Dendritic cell treated with granulocyte-macrophage colony-stimulating factor and Interleukin-4, amounts not matched to agents 40 ng/mL and 50 ng/mL, for 4 days (primary cell): Measurements from ENCODE around the gene ARCN1.

Source experiments
- H3K27ac Mint-ChIP-seq: one replicate; pipeline ENCODE4 v1.8.0; 2022; ENCODE audit warnings: mild to moderate bottlenecking, mixed read lengths
- H3K27me3 Mint-ChIP-seq: one replicate; pipeline ENCODE4 v1.8.0; 2022; ENCODE audit warnings: mild to moderate bottlenecking, mixed read lengths
- H3K36me3 Mint-ChIP-seq: one replicate; pipeline ENCODE4 v1.8.0; 2022; ENCODE audit warnings: low read depth, mixed read lengths
- H3K4me1 Mint-ChIP-seq: one replicate; pipeline ENCODE4 v1.8.0; 2022; ENCODE audit warnings: low read depth, mixed read lengths
- H3K4me3 Mint-ChIP-seq: one replicate; pipeline ENCODE4 v1.8.0; 2022; ENCODE audit warnings: mild to moderate bottlenecking, moderate library complexity, mixed read lengths
- H3K9me3 Mint-ChIP-seq: one replicate; pipeline ENCODE4 v1.8.0; 2022; ENCODE audit warnings: mixed read lengths
- intact Hi-C: fragments of 100-400 bp; cut with micrococcal nuclease; formaldehyde crosslinking; loops from one replicate; pipeline ENCODE4 v1.15.0; 2022

ARCN1 gene

DNA sequence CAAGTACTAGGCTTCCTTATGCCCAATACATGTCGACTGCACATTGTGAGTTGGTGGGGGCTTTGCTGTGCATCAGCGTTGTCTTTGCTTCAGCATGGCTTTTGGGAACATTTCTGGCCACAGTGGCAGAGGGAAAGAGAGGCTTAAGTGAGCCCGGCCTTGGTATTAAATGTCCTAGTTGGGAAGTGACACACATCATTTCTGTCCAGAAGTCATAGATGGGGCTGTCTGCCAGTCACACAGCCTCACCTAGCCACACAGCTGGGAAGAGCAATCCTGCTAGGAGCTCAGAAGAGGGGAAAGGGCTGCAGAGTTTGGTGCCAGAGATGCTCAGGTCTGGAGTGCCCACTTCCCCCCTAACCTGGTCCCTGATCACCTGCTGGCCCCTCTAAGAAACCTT, 79.6 kb downstream of the ARCN1 start:
- no peak overlapping the region for H3K4me3 Mint-ChIP-seq
- no peaks in the 10 kb centered on the region for H3K4me1 Mint-ChIP-seq
- H3K27ac Mint-ChIP-seq, result no peak overlapping the region
- intact Hi-C loops, result no loop called here
- peaks cover 12% of the 10 kb centered on the region for H3K36me3 Mint-ChIP-seq
- H3K27me3 Mint-ChIP-seq, result peaks cover 7% of the 10 kb centered on the region
- H3K9me3 Mint-ChIP-seq, result no peaks in the 10 kb centered on the region
